Activated T-helper 2 cell treated with anti-CD3 and anti-CD28 coated beads, Interferon-gamma antibody, Interleukin-2, Interleukin-4, amounts not matched to agents 10 μg/mL and 5 μg/mL and 100 μg/mL, durations not matched to agents 14 hours and 24 hours and 36 hours (primary cell): Measurements from ENCODE around the gene SPAG17. TPM values are rescaled to one million over a fixed set of nuclear protein-coding genes. Genes with fewer than 3 reads are reported as not detected.

Experiments
- DNase-seq: peaks from one replicate; pipeline ENCODE4 v3.0.0; 2021; ENCODE audit warnings: low spot score
- H3K27ac Mint-ChIP-seq: one replicate; pipeline ENCODE4 v1.8.0; 2021; ENCODE audit warnings: mixed read lengths
- H3K27me3 Mint-ChIP-seq: one replicate; pipeline ENCODE4 v1.8.0; 2021; ENCODE audit warnings: low read depth, mixed read lengths
- H3K36me3 Mint-ChIP-seq: one replicate; pipeline ENCODE4 v1.8.0; 2021; ENCODE audit warnings: low read depth, mixed read lengths
- H3K4me1 Mint-ChIP-seq: one replicate; pipeline ENCODE4 v1.8.0; 2021; ENCODE audit warnings: low read depth, mixed read lengths
- H3K4me3 Mint-ChIP-seq: one replicate; pipeline ENCODE4 v1.8.0; 2021; ENCODE audit warnings: low read depth, mild to moderate bottlenecking, moderate library complexity, mixed read lengths
- H3K9me3 Mint-ChIP-seq: one replicate; pipeline ENCODE4 v1.8.0; 2021; ENCODE audit warnings: mixed read lengths
- intact Hi-C: fragments of 100-400 bp; cut with micrococcal nuclease; formaldehyde crosslinking; loops from one replicate; pipeline ENCODE4 v1.15.1; 2023
- total RNA-seq: library from RNA; stranded (reverse); gene quantifications from 2 replicates; pipeline ENCODE4 v1.2.3, GENCODE V29; 2022

SPAG17 gene
- total RNA-seq, 1 donor from 2014 or later, result not detected

DNA sequence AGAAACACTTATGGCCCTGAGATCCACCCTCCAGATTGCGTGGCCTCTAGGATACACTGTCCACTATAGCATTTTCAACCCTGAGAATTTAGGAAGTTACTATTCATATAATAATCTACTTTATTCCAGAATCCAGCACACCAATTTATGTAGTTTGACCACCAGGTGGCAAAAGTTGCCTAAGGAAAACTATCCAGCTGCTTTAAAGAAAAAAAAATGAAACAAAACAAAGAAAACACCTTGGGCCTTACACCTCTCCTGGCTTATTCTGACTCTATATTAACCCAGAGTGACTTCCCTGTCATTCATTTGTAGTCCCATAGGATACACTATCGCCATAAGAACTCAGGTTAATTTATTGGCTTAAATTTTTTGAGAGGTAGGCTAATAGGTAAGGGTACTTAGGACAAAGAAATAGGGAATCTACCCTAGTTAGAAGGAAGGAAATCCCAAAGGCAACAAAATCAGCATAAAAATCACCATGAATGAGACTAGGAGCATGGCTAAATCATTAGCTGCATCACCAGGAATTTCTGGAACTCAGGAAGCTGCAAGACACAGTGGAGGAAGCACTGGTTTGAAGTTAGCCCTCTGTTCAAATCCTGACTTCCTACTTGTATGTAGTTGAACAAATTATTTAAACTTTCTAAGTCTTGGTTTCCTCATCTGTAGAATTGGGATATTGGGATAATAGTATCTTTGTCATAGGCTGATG lies 107.5 kb downstream of the SPAG17 start:
- intact Hi-C loops, result loop anchor here (10.0 kb wide), 1 partner anchor 57 kb away; no protein-coding TSS in a partner anchor
- Mint-ChIP-seq H3K9me3 (no peaks in the 10 kb centered on the region), H3K27ac (no peak overlapping the region), H3K27me3 (peaks cover 13% of the 10 kb centered on the region), H3K4me1 (peaks cover 8% of the 10 kb centered on the region), H3K36me3 (no peaks in the 10 kb centered on the region), H3K4me3 (no peak overlapping the region)
- no peak for DNase-seq

DNA sequence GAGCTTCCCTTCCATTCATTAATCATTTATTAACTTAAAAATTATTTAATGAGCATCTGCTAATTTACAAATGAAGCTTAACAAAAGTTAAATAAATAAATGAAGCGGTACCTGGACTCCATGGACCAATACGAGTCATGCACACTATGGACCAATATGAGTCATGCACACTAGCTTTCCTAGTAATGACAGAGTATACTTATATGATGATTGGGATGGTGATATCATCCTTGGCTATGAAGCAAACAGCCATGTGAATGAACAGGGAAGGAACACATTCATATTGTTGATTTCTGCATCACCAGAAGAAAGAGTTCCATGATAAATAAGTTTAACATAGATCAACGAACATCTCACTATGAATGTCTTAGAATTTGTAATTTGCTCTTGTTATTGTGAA lies 109.9 kb downstream of the SPAG17 start:
- no peak overlapping the region for H3K27ac Mint-ChIP-seq
- H3K4me3 Mint-ChIP-seq, result no peak overlapping the region
- H3K4me1 Mint-ChIP-seq, result no peaks in the 10 kb centered on the region
- H3K9me3 Mint-ChIP-seq, result no peaks in the 10 kb centered on the region
- H3K27me3 Mint-ChIP-seq, result peaks cover 4% of the 10 kb centered on the region
- intact Hi-C loops, result loop anchor here (10.0 kb wide), 1 partner anchor 60 kb away; no protein-coding TSS in a partner anchor
- DNase-seq, result no peak
- no peaks in the 10 kb centered on the region for H3K36me3 Mint-ChIP-seq

DNA sequence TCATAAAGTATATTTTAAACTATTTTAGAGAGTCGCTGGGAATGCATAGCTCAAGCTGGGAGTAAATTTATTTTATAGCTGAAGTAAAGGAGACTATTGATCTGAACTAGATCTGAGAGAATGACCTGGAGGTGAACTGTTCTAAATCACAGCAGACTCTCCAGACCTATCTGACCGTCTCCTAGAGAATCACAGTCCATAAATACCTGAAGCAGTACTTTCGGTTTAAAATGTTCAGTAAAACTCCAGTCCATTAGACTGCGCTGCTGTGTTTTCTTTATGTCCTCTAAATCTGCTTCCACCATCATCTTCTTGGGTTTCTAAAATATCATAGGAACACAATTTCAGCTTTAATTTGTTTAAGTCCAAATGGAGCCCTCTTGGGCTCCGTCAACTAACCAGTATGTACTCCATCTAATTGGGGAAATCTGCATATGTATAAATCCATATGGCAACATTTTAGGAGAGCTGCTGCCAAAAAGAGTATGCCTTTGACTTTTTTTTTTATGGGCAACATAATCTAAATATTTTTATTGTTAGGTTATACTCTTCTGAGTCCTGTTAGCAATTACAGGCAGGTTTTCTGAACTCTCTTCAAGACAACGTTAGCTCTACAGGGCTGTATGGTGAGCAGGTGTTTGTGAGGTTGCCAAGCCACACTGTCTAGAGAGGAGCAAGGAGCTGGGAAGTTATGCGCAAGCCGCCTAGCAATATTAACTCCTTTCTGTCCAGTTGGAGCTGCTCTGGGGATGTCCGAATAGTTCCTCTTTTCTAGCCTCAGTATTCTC lies 111.2 kb downstream of the SPAG17 start:
- intact Hi-C loops, result loop anchor here (10.0 kb wide), 1 partner anchor 61 kb away; no protein-coding TSS in a partner anchor
- Mint-ChIP-seq H3K4me1 (no peaks in the 10 kb centered on the region), H3K27me3 (peaks cover 3% of the 10 kb centered on the region)

DNA sequence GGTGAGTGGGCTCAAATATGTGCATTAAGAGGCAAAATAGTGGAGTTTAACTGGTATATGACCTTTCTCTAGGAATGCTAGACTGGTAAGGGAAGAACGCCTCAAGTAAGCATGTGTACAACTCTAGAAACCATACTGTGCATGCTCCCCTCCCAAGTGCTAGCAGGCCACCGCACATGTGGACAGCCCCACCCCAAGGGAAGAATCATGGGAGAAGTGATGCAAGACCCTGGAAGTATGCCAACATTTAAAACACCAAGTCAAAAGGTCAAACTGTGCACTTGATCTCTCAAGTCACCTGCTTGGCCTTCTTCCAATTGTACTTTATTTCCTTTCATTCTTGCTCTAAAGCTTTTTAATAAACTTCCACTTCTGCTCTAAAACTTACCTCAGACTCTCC lies 135.0 kb downstream of the SPAG17 start:
- DNase-seq, result no peak
- H3K4me3 Mint-ChIP-seq, result no peak overlapping the region
- H3K27ac Mint-ChIP-seq, result no peak overlapping the region
- no peaks in the 10 kb centered on the region for H3K27me3 Mint-ChIP-seq
- intact Hi-C loops, result no loop called here
- H3K36me3 Mint-ChIP-seq, result no peaks in the 10 kb centered on the region
- H3K9me3 Mint-ChIP-seq, result no peaks in the 10 kb centered on the region
- no peaks in the 10 kb centered on the region for H3K4me1 Mint-ChIP-seq

More for the DNA sequence above, 111.2 kb downstream of the SPAG17 start:
- H3K9me3 Mint-ChIP-seq, result no peaks in the 10 kb centered on the region
- no peak for DNase-seq
- H3K4me3 Mint-ChIP-seq, result no peak overlapping the region
- no peaks in the 10 kb centered on the region for H3K36me3 Mint-ChIP-seq
- no peak overlapping the region for H3K27ac Mint-ChIP-seq

DNA sequence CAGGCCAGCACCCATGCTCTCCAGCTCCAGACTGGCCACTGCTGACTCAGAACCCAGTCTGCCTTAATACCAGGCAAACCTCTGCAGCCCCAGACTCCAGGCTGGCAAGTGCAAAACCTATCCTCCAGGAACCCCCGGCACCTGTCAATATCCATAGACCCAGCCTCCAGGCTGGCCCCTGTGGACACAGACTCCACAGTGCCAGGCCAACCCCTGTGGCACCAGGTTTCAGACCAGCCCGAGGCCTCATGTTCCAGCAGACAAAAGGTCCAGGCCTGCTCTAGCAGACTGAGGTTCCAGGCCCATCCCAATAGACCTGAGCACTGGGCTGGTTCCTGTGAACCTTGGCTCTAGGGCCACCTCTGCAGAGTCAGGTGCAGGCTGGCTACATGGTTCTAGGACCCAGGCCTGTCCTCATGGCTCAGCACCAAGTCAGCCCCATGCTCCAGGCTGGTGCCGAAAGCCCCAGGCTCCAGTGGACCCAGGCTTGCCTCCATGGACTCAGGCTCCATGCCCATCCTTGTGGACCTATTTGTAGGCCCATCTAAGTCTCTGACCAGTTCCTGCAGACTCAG lies 137.3 kb downstream of the SPAG17 start:
- no peak overlapping the region for H3K4me3 Mint-ChIP-seq

DNA sequence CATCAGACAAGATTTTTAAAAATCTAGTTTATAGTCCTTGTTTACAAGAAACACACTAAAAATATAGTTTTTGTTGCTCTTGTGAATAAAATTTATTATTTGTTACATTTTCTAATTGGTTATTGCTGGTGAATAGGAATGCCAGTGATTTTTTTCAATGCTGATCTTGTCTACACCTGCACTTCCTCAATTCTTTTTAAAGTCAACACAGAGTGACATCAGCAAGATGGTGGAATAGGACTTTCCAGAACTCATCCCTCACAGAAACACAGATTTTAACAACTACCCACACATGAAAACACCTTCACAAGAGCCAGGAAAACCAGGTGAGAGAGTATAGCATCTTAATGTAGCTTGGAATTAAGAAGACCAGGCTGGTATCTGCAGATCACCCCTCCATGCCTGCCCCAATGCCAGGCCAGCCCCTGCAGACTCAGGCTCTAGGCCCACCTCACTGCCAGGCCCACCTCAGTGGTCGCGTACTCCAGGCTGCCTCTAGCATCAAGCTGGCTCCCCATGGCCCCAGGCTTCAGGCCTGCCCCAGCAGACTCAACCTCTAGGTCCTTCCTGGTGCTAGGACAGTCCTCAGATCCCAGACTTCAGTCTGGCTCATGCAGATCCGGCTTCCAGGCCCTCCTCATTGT lies 137.9 kb downstream of the SPAG17 start:
- no peaks in the 10 kb centered on the region for H3K36me3 Mint-ChIP-seq
- H3K27ac Mint-ChIP-seq, result no peak overlapping the region
- no peak overlapping the region for H3K4me3 Mint-ChIP-seq
- intact Hi-C loops, result no loop called here
- H3K27me3 Mint-ChIP-seq, result no peaks in the 10 kb centered on the region
- no peak for DNase-seq
- H3K4me1 Mint-ChIP-seq, result no peaks in the 10 kb centered on the region
- H3K9me3 Mint-ChIP-seq, result no peaks in the 10 kb centered on the region

More for the DNA sequence above, 137.3 kb downstream of the SPAG17 start:
- Mint-ChIP-seq H3K4me1 (no peaks in the 10 kb centered on the region), H3K27ac (no peak overlapping the region), H3K36me3 (no peaks in the 10 kb centered on the region), H3K9me3 (no peaks in the 10 kb centered on the region), H3K27me3 (no peaks in the 10 kb centered on the region)
- intact Hi-C loops, result no loop called here
- DNase-seq, result no peak

DNA sequence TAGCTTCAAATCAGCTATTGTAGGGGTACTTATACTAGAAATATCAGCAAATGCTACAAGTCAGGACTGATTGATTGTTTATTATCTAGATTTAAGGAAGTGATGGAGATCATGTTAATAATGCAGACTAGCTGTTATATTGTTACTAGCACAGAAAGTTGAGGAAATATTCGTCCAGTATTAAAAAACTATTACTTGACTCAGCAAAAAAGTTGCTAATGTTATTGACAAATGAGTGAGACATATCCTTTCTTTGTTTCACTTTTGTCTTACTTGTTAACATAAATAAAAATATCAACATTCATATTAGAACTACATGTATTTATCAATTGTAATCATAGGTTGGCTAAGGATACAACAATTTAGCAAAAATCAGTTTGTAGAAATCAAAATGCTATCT lies 141.4 kb downstream of the SPAG17 start:
- intact Hi-C loops, result no loop called here
- DNase-seq, result no peak

DNA sequence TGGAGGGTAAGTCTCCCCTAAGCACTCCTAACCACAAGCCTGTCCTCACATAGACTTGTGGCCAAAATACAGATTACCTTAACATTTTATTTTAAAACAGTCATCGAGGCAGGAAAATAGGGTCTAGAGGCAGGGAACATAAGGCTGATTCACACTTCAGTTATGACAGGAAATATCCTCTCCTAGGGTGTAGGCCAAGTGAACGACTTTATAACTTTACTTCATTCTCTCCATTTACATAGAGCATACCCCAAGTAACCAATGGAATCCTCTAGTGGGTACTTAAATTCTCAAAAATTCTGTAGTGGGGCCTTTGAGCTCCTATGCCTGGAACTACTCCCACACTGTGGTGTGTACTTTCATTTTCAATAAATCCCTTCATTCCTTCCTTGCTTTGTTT lies 142.5 kb downstream of the SPAG17 start:
- Mint-ChIP-seq H3K27me3 (no peaks in the 10 kb centered on the region), H3K27ac (no peak overlapping the region), H3K9me3 (no peaks in the 10 kb centered on the region), H3K36me3 (no peaks in the 10 kb centered on the region), H3K4me1 (no peaks in the 10 kb centered on the region), H3K4me3 (no peak overlapping the region)
- intact Hi-C loops, result no loop called here
- no peak for DNase-seq

More for the DNA sequence above, 141.4 kb downstream of the SPAG17 start:
- Mint-ChIP-seq H3K27me3 (no peaks in the 10 kb centered on the region), H3K27ac (no peak overlapping the region), H3K4me3 (no peak overlapping the region), H3K36me3 (no peaks in the 10 kb centered on the region), H3K9me3 (no peaks in the 10 kb centered on the region), H3K4me1 (no peaks in the 10 kb centered on the region)

DNA sequence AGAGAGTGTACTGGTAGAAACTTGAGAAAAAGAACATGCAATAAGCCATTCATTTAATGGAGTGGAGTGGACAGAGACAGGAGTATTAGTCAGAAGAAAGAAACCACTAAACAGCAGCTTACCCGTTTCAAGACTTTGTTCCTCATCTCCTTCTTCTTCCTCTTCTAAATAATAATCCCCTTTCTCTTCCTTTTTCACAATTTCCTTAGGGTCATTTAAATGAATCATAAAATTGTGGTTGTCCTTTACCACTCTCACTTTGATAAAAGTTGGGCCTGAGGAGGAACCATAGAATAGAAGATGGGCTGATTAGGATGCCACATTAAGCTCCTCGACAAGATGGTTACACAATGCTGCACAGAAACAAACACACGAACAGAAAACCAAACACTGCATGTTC lies 145.9 kb downstream of the SPAG17 start:
- Mint-ChIP-seq H3K9me3 (no peaks in the 10 kb centered on the region), H3K36me3 (no peaks in the 10 kb centered on the region), H3K27me3 (no peaks in the 10 kb centered on the region), H3K4me1 (no peaks in the 10 kb centered on the region), H3K4me3 (no peak overlapping the region), H3K27ac (no peak overlapping the region)
- no peak for DNase-seq
- intact Hi-C loops, result no loop called here

DNA sequence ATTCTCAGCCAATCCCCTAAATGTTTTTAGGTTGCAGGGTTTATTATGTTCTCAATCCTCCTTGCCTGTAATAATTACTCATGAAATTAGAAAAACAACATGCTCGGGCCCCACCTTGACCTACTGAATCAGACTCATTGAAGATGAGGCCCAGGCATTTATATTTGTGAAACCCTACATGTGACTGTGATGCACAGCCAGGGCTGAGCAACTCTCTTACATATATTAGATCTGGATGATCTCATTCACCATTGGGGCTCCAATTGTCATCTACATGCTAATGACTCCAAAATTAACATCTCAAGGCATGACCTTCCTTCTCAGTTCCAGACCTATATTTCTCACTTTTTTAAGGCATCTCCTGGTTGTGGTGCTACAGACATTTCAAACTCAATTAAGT lies 152.1 kb downstream of the SPAG17 start:
- no peaks in the 10 kb centered on the region for H3K36me3 Mint-ChIP-seq

DNA sequence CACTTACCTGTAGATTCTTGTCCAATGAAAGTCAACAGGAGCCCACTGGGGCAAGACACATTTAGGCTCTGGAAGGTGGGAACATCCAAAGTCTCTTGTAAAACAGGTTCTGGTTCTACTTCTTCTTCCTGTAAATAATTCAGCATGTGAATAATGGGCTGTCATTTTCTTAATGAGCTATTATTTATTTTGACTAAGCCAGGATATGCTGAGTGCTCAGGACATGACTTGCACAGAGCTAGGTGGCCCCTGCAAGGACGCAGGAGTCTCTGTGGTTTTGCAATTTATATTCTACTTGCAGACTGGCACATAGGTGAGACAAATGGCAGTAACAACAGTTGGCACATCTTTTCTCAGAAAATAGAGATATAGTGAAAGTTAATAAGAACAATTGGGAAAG lies 156.8 kb downstream of the SPAG17 start:
- no peaks in the 10 kb centered on the region for H3K36me3 Mint-ChIP-seq
- intact Hi-C loops, result no loop called here
- peaks cover 7% of the 10 kb centered on the region for H3K27me3 Mint-ChIP-seq
- no peak overlapping the region for H3K27ac Mint-ChIP-seq
- no peak for DNase-seq
- H3K4me3 Mint-ChIP-seq, result no peak overlapping the region
- no peaks in the 10 kb centered on the region for H3K4me1 Mint-ChIP-seq
- no peaks in the 10 kb centered on the region for H3K9me3 Mint-ChIP-seq

More for the DNA sequence above, 152.1 kb downstream of the SPAG17 start:
- H3K27ac Mint-ChIP-seq, result no peak overlapping the region
- no peaks in the 10 kb centered on the region for H3K9me3 Mint-ChIP-seq
- DNase-seq, result no peak
- intact Hi-C loops, result no loop called here
- no peak overlapping the region for H3K4me3 Mint-ChIP-seq
- no peaks in the 10 kb centered on the region for H3K4me1 Mint-ChIP-seq
- H3K27me3 Mint-ChIP-seq, result peaks cover 2% of the 10 kb centered on the region

DNA sequence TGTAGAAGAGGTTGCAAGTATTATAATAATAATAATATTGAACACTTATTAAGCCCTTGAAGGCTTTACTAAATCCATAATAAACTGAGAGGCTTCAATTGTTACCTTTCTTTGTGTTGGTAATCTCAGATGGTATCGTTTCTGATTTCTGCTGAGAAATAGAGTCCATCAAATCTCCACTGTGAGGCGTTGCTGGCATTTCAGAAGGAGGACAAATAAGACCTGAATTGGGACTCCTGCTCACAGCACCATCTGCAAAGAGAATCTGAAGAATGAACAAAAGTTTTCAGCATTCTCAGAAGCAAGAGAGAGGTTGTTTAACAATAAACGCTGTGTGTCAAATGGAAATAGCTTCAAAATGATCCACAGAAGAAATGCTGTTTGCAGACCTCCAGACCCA lies 161.8 kb downstream of the SPAG17 start:
- no peak overlapping the region for H3K27ac Mint-ChIP-seq
- H3K9me3 Mint-ChIP-seq, result no peaks in the 10 kb centered on the region
- H3K27me3 Mint-ChIP-seq, result peaks cover 5% of the 10 kb centered on the region
- no peak for DNase-seq
- H3K36me3 Mint-ChIP-seq, result no peaks in the 10 kb centered on the region
- H3K4me3 Mint-ChIP-seq, result no peak overlapping the region
- H3K4me1 Mint-ChIP-seq, result no peaks in the 10 kb centered on the region
- intact Hi-C loops, result no loop called here
